T follicular helper cell (primary cell): ENCODE measurements around the gene CXCL9.
"Not testable (repeated sequence)": the region's sequence is repeated elsewhere in the genome, so short reads cannot be mapped to it uniquely, and the experiment has no call there.

Source experiments
- DNase-seq: peaks from one replicate; pipeline ENCODE4 v3.0.0-alpha.2; 2020; ENCODE audit warnings: low read depth
- total RNA-seq, 2 experiments: gene quantifications; one replicate each; lab custom pipeline; 2026; lab: John Stamatoyannopoulos, UW

Gene CXCL9
- 0.06 to 9.7 reads per million in 2 experiments for total RNA-seq

- DNase-seq, result no peak
These were observed at the start of gene CXCL9 for GRCh38 chr4:76007089-76007862. Gene CXCL9, minus strand, starts transcription at chr4:76007509. Its CDS starts 60 bp downstream, at chr4:76007449.

- DNase-seq, result no peak
These were observed 48.1 kb upstream of the CXCL9 start for GRCh38 chr4:76055421-76055820.

- no peak for DNase-seq
These were observed 47.7 kb upstream of the CXCL9 start for GRCh38 chr4:76055016-76055415.

- no peak for DNase-seq
These were observed 46.4 kb upstream of the CXCL9 start for GRCh38 chr4:76053730-76054129.

- DNase-seq, result not testable (repeated sequence)
These were observed 43.3 kb upstream of the CXCL9 start for GRCh38 chr4:76050560-76051050.

- DNase-seq, result not testable (repeated sequence)
These were observed 42.6 kb upstream of the CXCL9 start for GRCh38 chr4:76049860-76050416.

- DNase-seq, result not testable (repeated sequence)
These were observed 37.4 kb upstream of the CXCL9 start for GRCh38 chr4:76044686-76045085.

GRCh38 chr4:76043306-76043705, 36.0 kb upstream of the CXCL9 start:
- not testable (repeated sequence) for DNase-seq

GRCh38 chr4:76042241-76042998, 35.1 kb upstream of the CXCL9 start:
- not testable (repeated sequence) for DNase-seq

- no peak for DNase-seq
These were observed 29.5 kb upstream of the CXCL9 start for GRCh38 chr4:76036855-76037254.

- no peak for DNase-seq
These were observed 28.6 kb upstream of the CXCL9 start, which contains the start of gene CXCL11 for GRCh38 chr4:76035799-76036380. Gene CXCL11, minus strand, starts transcription at chr4:76036070. Its CDS starts 83 bp downstream, at chr4:76035987.

GRCh38 chr4:76035141-76035540, 27.8 kb upstream of the CXCL9 start:
- no peak for DNase-seq

- no peak for DNase-seq
These were observed 22.0 kb upstream of the CXCL9 start for GRCh38 chr4:76029300-76029699.

GRCh38 chr4:76028350-76028765, 21.0 kb upstream of the CXCL9 start:
- DNase-seq, result no peak

GRCh38 chr4:76024065-76024464, 16.8 kb upstream of the CXCL9 start:
- DNase-seq, result no peak

GRCh38 chr4:76023389-76023788, 16.1 kb upstream of the CXCL9 start, which contains the start of gene CXCL10:
Gene CXCL10, minus strand, starts transcription at chr4:76023497. Its CDS starts 66 bp downstream, at chr4:76023431.
- no peak for DNase-seq

GRCh38 chr4:76022677-76023076, 15.4 kb upstream of the CXCL9 start:
- DNase-seq, result no peak

GRCh38 chr4:76022031-76022430, 14.7 kb upstream of the CXCL9 start:
- no peak for DNase-seq

- DNase-seq, result no peak
These were observed 9.9 kb upstream of the CXCL9 start for GRCh38 chr4:76017056-76017686.

GRCh38 chr4:76016393-76016792, 9.1 kb upstream of the CXCL9 start:
- no peak for DNase-seq

GRCh38 chr4:76013540-76013939, 6.2 kb upstream of the CXCL9 start:
- DNase-seq, result no peak
